Measurements from ENCODE around the gene IFIH1.

The IFIH1 gene

DNA sequence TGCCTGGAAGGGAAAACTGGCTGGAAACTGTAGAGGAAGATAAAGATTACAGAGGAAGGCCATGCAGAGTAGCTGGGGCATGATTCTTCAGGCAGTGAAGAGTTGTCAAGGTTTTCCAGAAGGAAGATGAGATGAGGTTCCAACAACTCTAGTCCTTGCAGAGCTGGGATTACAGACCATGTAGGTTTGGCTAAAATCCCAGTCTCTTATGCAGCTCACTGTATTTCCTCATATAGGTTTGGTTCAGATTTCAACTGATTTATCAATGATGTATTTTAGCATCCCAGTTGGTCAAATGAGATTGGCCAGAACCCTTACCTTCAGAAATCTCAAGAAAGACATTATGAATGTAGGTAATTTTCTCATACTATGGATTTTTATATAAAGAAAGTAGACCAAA is 91.6 kb downstream of the IFIH1 start:
- no peaks in the 10 kb centered on the region for H4K20me1 ChIP-seq (ENCODE audit: insufficient read depth, low read length)
- DNase-seq: no peak
- H3K4me2 ChIP-seq (ENCODE audit: low read depth, low read length): no peak overlapping the region
- no peak overlapping the region for H3K9ac ChIP-seq (ENCODE audit: low read length)
- H3K36me3 ChIP-seq (replicated peaks; ENCODE audit: insufficient read depth, low read length): no peaks in the 10 kb centered on the region
- H3K4me3 ChIP-seq (ENCODE audit: low read length): no peak overlapping the region
- no peak overlapping the region for H2AFZ ChIP-seq (ENCODE audit: low read length)
- no peaks in the 10 kb centered on the region for H3K79me2 ChIP-seq (ENCODE audit: low read length)
- no peaks in the 10 kb centered on the region for H3K27me3 ChIP-seq (replicated peaks; ENCODE audit: insufficient read depth, low read length)
- H3K27ac ChIP-seq (ENCODE audit: low read length): no peak overlapping the region
- no peaks in the 10 kb centered on the region for H3K9me2 ChIP-seq (replicated peaks; ENCODE audit: insufficient read depth, low read length)
- TF ChIP-seq EZH2 (optimal IDR thresholded peaks at IDR 0.05; ENCODE audit: low read depth, low read length) (no peak), EZH2phosphoT487 (IDR thresholded peaks at IDR 0.05; ENCODE audit: low read length) (no peak)
- TF ChIP-seq, protein P1, sequence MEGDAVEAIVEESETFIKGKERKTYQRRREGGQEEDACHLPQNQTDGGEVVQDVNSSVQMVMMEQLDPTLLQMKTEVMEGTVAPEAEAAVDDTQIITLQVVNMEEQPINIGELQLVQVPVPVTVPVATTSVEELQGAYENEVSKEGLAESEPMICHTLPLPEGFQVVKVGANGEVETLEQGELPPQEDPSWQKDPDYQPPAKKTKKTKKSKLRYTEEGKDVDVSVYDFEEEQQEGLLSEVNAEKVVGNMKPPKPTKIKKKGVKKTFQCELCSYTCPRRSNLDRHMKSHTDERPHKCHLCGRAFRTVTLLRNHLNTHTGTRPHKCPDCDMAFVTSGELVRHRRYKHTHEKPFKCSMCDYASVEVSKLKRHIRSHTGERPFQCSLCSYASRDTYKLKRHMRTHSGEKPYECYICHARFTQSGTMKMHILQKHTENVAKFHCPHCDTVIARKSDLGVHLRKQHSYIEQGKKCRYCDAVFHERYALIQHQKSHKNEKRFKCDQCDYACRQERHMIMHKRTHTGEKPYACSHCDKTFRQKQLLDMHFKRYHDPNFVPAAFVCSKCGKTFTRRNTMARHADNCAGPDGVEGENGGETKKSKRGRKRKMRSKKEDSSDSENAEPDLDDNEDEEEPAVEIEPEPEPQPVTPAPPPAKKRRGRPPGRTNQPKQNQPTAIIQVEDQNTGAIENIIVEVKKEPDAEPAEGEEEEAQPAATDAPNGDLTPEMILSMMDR (IDR thresholded peaks at IDR 0.05; ENCODE audit: low read length): no peak
- H3F3A ChIP-seq (ENCODE audit: insufficient read depth, low read length): no peaks in the 10 kb centered on the region
- H3K9me3 ChIP-seq (replicated peaks; ENCODE audit: insufficient read depth, low read length): no peaks in the 10 kb centered on the region
- no peaks in the 10 kb centered on the region for H3K4me1 ChIP-seq (ENCODE audit: low read length)

GRCh38 chr2:162221064-162221463 is 97.4 kb downstream of the IFIH1 start:
- Histone ChIP-seq H3K9me2 (replicated peaks; ENCODE audit: insufficient read depth, low read length) (no peaks in the 10 kb centered on the region), H3K27ac (ENCODE audit: low read length) (no peak overlapping the region), H3F3A (ENCODE audit: insufficient read depth, low read length) (no peaks in the 10 kb centered on the region), H3K4me3 (ENCODE audit: low read length) (no peak overlapping the region), H3K9me3 (replicated peaks; ENCODE audit: insufficient read depth, low read length) (no peaks in the 10 kb centered on the region), H3K9ac (ENCODE audit: low read length) (no peak overlapping the region), H3K79me2 (ENCODE audit: low read length) (no peaks in the 10 kb centered on the region), H3K36me3 (replicated peaks; ENCODE audit: insufficient read depth, low read length) (no peaks in the 10 kb centered on the region), H3K27me3 (replicated peaks; ENCODE audit: insufficient read depth, low read length) (no peaks in the 10 kb centered on the region), H3K4me1 (ENCODE audit: low read length) (no peaks in the 10 kb centered on the region), H3K4me2 (ENCODE audit: low read depth, low read length) (peak overlapping the region; percentile 6; the same call in 1 of the 2 replicates), H2AFZ (ENCODE audit: low read length) (no peak overlapping the region), H4K20me1 (ENCODE audit: insufficient read depth, low read length) (no peaks in the 10 kb centered on the region)
- TF ChIP-seq, protein P1 (IDR thresholded peaks at IDR 0.05; ENCODE audit: low read length): peak; percentile 93
- no peak for TF ChIP-seq EZH2phosphoT487 (IDR thresholded peaks at IDR 0.05; ENCODE audit: low read length)
- no peak for TF ChIP-seq EZH2 (optimal IDR thresholded peaks at IDR 0.05; ENCODE audit: low read depth, low read length)
- peak; percentile 68 for DNase-seq

DNA sequence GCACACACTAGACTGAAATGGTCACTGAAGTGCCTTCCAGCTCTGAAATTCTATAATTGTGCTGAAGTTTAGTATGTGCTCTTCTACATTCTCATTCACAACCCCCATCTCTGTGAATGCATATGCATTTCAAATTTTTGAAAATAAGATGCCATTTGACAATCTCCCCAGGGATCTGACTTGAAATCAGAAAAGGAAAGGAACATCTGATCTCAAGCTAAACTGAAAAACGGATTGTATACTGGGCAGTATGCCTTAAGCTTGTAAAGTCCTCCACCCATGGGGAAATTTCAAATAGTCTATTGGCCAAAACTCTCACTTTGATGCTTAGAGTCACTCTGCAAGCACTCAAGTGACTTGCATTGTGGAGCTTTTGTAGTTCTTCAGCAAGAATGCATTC is 98.1 kb downstream of the IFIH1 start:
- H3K4me3 ChIP-seq (ENCODE audit: low read length): no peak overlapping the region

More for the DNA sequence above, 98.1 kb downstream of the IFIH1 start:
- Histone ChIP-seq H3K9me2 (replicated peaks; ENCODE audit: insufficient read depth, low read length) (no peaks in the 10 kb centered on the region), H3F3A (ENCODE audit: insufficient read depth, low read length) (no peaks in the 10 kb centered on the region), H3K9me3 (replicated peaks; ENCODE audit: insufficient read depth, low read length) (no peaks in the 10 kb centered on the region), H3K4me1 (ENCODE audit: low read length) (no peaks in the 10 kb centered on the region), H3K9ac (ENCODE audit: low read length) (no peak overlapping the region), H2AFZ (ENCODE audit: low read length) (no peak overlapping the region), H3K36me3 (replicated peaks; ENCODE audit: insufficient read depth, low read length) (no peaks in the 10 kb centered on the region), H3K4me2 (ENCODE audit: low read depth, low read length) (no peak overlapping the region), H3K27me3 (replicated peaks; ENCODE audit: insufficient read depth, low read length) (no peaks in the 10 kb centered on the region), H3K79me2 (ENCODE audit: low read length) (no peaks in the 10 kb centered on the region), H4K20me1 (ENCODE audit: insufficient read depth, low read length) (no peaks in the 10 kb centered on the region), H3K27ac (ENCODE audit: low read length) (no peak overlapping the region)
- DNase-seq: no peak
- TF ChIP-seq, protein P1 (IDR thresholded peaks at IDR 0.05; ENCODE audit: low read length): no peak
- TF ChIP-seq EZH2phosphoT487 (IDR thresholded peaks at IDR 0.05; ENCODE audit: low read length) (no peak), EZH2 (optimal IDR thresholded peaks at IDR 0.05; ENCODE audit: low read depth, low read length) (no peak)
